SHP77 treated with DMSO at 0.1 percent for 48 hours (cell line): ENCODE results near the gene PLA2G4C.

Experiments
- DNase-seq: peaks from one replicate; lab custom pipeline; 2025; lab: John Stamatoyannopoulos, UW

Gene PLA2G4C

GRCh38 chr19:48053076-48053475 is 57.5 kb downstream of the PLA2G4C start:
- no peak for DNase-seq

DNA sequence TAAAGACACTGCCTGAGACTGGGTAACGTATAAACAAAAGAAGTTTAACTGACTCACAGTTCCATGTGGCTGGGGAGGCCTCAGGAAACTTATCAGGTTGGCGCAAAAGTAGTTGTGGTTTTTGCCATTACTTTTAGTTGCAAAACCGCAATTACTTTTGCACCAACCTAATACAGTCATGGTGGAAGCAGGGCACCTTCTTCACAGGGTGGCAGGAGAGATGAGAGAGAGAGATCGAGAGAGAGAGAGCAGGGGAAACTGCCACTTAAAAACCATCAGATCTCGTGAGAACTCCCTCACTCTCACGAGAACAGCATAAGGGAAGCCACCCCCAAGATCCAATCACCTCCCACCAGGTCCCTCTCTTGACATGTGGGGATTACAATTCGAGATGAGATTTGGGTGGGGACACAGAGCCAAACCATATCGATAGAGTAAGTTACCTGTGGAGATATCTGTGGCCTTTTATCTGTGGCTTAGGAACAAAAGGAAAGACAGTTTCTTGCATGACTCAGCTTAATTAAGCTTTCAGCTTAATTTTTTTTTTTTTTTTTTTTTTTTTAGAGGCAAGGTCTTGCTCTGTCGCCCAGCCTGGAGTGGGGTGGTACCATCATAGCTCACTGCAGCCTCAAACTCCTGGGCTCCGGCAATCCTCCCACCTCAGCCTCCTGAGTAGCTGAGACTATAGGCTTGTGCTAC is 59.1 kb downstream of the PLA2G4C start:
- no peak for DNase-seq

DNA sequence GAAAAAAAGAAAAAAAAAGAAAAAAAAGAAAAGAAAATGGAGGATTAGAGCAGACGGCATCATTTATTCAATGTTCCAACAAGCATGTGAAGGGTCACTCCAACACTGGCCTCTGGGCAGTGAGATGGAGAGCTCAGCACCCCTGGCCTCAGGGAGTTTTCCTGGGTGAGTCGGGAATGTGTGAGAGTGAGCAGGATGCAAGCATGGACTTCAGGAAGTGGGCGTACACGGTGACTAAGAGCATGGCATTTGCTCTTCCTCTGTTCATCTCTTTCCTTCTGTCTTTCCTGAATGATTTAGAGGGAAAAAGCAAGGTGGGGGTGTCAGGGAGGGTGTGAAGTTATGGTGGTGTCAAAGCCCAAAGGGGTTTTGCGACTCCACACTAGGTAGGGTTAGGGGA is 66.1 kb downstream of the PLA2G4C start:
- DNase-seq, result no peak

- DNase-seq, result no peak
These were observed 66.8 kb downstream of the PLA2G4C start, which contains the start of gene CABP5 for GRCh38 chr19:48043675-48044258. Gene CABP5, minus strand, starts transcription at chr19:48044079. Its CDS starts 157 bp downstream, at chr19:48043922.

DNA sequence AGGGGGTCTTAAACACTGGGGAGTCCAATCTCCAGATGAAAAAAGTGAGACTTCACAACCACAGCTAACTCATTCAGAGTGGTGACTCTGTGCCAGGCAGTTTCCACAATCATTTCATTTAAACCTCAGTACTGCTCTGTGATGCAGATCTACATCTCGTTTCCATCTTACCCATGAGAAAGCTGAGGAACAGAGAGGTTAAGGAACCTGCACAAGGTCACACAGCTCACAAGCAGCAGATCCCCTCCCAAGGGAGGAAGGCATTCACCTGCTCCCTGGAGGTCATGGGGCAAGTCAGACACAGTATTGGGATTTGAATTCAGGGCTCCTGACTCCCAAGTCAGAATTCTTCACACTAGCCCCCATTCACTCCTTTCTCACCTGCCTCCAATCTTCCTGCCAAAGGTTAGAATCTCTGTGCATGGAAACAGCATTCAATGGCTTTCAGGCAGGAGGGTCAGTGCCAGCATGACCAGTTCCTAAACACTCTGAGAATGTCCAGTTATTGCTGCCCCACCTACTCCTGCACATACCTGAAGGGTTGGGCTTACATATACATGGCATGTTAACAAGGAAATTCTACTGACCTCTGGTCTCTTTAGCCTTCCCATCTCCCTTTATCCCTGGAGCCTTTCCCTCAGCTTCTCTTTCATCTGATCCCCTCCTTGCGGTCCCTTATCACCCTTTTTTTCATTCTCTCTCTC is 68.6 kb downstream of the PLA2G4C start:
- no peak for DNase-seq

- DNase-seq, result no peak
These were observed 73.9 kb downstream of the PLA2G4C start for GRCh38 chr19:48036765-48037164.

GRCh38 chr19:48033604-48034003 is 77.0 kb downstream of the PLA2G4C start:
- no peak for DNase-seq

DNA sequence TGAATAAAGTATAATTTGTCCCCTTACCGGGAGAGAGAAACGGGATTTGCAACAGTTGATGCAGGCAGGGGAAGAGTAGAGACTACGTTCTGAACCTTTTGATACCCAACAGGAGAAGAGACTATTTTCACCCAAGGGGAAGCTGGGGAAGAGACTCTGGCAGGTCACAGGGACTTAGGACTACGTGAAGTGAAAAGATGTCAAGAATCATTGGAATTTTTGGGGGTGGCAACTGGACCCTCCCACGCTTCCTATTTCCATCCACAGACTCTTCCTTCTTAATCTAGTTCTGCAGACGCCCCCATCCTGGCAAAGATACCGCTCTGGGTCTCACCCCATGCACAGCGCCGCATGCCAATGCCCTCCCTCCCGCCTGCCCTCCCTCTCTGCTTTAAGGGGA is 80.5 kb downstream of the PLA2G4C start:
- DNase-seq, result no peak

DNA sequence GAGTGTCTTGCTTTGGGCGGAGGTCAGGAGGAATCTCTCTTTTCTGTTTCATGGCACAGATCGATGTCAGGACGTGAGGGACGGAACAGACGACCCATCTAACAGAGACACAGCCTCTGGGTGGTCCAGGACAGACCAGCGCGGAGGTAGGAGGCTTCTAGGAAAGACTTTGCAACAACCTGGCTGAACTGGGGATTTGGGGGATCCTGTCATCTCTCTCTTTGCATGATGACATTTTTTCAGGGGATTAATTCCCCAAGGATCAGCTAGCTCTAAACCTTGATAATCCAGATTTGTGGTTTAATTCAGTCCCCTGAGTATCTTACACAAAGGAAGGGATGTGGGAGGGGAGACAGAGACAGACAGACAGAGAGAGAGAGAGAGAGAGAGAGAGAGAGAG is 81.2 kb downstream of the PLA2G4C start:
- DNase-seq, result no peak

GRCh38 chr19:48025480-48025879 is 85.1 kb downstream of the PLA2G4C start:
- DNase-seq, result no peak

GRCh38 chr19:48023518-48023917 is 87.1 kb downstream of the PLA2G4C start:
- no peak for DNase-seq

DNA sequence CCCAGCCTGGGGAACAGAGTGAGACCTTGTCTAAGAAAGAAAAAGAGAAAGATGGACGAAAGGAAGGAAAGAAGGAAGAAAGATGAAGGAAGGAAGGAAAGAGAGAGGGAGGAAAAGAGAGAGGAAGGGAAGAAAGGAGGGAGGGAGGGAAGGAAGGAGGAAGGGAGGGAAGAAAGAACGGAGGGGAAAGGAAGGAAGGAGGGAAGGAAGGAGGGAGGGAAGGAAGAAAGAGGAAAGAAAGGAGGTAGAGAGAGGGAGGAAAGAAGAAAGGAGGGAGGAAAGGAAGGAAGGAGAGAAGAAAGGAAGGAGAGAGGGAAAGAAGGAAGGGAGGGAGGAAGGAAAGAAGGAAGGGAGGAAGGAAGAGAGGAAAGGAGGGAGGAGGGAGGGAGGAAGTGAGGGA is 87.6 kb downstream of the PLA2G4C start:
- no peak for DNase-seq

GRCh38 chr19:48020686-48021085 is 89.9 kb downstream of the PLA2G4C start:
- no peak for DNase-seq

DNA sequence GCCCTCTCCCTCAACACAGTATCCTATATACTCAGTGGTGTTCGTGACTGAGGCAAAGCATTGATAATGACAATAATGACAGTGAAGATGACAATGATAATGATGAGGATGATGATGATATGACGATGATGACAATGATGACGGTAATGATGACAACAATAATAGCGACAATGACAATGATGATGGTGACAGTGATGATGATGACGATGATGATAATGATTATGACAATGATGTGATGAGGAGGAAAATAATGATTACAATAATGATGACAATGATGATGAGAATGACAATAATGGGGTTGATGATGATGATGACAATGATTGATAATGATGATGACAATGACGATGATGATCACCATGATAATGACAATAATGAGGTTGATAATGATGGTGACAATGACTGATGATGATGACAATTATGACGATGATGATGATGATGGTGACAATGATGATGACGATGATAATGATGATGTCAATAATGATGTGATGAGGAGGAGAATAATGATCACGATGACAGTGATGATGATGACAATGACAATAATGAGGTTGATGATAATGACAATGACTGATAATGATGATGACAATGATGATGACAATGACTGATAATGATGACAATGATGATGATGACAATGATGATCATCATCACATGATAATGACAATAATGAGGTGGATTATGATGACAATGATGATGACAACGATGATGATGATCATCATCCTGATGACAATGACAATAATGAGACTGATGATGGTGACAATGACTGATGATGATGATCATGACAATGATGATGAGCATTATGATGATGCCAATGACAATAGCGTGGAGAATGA is 99.5 kb downstream of the PLA2G4C start:
- no peak for DNase-seq

DNA sequence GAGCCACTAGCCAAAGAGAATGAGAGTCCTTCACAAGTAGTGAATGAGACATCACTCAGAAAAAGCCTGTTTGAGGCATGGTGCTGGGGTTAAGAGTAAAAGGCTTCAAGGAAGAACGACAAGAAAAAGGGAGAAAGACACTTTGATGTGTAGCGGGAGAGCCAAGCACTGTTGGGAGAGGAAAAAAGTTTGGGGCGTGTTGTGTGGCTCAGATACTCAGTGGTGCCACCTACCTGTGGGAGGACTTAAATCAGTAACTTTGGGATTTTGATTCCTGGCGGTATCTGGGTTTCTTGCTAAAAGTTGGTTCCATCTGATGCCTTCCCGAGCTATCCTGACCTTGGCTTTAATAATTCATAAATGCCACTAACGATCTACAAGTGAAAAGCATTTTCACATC is 103.9 kb downstream of the PLA2G4C start:
- no peak for DNase-seq

DNA sequence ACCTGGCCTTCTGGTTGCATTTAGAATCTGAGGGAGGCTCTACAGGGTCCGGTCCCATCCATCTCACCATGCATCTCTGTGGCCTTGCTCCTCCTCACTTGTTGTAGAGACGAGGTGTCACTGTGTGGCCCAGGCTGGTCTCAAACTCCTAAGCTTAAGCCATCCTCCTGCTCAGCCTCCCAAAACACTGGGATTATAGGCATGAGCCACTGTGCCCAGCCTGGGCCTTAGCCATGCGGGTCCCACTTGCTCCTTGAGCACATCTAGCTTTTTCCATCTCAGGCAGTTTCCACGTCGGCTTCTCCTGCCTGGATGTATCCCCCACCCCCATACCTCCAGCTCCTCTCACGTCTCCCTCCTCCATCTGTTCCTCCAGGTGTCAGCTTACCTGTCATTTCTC is 106.4 kb downstream of the PLA2G4C start:
- no peak for DNase-seq

GRCh38 chr19:48000846-48001245 is 109.8 kb downstream of the PLA2G4C start:
- DNase-seq, result no peak

- no peak for DNase-seq
These were observed 111.8 kb downstream of the PLA2G4C start for GRCh38 chr19:47998800-47999199.
